SK-N-SH (cell line): Measurements from ENCODE around the gene RIMS1.

ENCODE experiments used
- RFX5 ChIP-seq: IDR thresholded peaks from 2 replicates; pipeline ENCODE4 v1.6.1; 2012; ENCODE audit warnings: mild to moderate bottlenecking, improper control_type of control experiment, low read length
- TF ChIP-seq, protein P1 (sequence below): fragments of 200-600 bp; sonication (generic); IDR thresholded peaks from 2 replicates; pipeline ENCODE4 v1.6.1; 2017; ENCODE audit warnings: antibody characterized with exemption, mild to moderate bottlenecking, moderate library complexity
- TF ChIP-seq, protein P2 (sequence below): IDR thresholded peaks from 2 replicates; pipeline ENCODE4 v1.6.1; 2012; ENCODE audit warnings: mild to moderate bottlenecking, low read depth, low read length, moderate library complexity
- TF ChIP-seq, protein P3 (sequence below): fragments of 150-350 bp; IDR thresholded peaks from 2 replicates; pipeline ENCODE4 v1.6.1; 2017; ENCODE audit warnings: antibody characterized with exemption, low read length, low read depth, borderline replicate concordance

GRCh38 chr6:71983131-71983530 lies 96.8 kb downstream of the RIMS1 start:
- TF ChIP-seq, protein P1, sequence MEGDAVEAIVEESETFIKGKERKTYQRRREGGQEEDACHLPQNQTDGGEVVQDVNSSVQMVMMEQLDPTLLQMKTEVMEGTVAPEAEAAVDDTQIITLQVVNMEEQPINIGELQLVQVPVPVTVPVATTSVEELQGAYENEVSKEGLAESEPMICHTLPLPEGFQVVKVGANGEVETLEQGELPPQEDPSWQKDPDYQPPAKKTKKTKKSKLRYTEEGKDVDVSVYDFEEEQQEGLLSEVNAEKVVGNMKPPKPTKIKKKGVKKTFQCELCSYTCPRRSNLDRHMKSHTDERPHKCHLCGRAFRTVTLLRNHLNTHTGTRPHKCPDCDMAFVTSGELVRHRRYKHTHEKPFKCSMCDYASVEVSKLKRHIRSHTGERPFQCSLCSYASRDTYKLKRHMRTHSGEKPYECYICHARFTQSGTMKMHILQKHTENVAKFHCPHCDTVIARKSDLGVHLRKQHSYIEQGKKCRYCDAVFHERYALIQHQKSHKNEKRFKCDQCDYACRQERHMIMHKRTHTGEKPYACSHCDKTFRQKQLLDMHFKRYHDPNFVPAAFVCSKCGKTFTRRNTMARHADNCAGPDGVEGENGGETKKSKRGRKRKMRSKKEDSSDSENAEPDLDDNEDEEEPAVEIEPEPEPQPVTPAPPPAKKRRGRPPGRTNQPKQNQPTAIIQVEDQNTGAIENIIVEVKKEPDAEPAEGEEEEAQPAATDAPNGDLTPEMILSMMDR: no peak
- TF ChIP-seq, protein P2, sequence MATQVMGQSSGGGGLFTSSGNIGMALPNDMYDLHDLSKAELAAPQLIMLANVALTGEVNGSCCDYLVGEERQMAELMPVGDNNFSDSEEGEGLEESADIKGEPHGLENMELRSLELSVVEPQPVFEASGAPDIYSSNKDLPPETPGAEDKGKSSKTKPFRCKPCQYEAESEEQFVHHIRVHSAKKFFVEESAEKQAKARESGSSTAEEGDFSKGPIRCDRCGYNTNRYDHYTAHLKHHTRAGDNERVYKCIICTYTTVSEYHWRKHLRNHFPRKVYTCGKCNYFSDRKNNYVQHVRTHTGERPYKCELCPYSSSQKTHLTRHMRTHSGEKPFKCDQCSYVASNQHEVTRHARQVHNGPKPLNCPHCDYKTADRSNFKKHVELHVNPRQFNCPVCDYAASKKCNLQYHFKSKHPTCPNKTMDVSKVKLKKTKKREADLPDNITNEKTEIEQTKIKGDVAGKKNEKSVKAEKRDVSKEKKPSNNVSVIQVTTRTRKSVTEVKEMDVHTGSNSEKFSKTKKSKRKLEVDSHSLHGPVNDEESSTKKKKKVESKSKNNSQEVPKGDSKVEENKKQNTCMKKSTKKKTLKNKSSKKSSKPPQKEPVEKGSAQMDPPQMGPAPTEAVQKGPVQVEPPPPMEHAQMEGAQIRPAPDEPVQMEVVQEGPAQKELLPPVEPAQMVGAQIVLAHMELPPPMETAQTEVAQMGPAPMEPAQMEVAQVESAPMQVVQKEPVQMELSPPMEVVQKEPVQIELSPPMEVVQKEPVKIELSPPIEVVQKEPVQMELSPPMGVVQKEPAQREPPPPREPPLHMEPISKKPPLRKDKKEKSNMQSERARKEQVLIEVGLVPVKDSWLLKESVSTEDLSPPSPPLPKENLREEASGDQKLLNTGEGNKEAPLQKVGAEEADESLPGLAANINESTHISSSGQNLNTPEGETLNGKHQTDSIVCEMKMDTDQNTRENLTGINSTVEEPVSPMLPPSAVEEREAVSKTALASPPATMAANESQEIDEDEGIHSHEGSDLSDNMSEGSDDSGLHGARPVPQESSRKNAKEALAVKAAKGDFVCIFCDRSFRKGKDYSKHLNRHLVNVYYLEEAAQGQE: no peak
- no peak for TF ChIP-seq RFX5
- TF ChIP-seq, protein P3, sequence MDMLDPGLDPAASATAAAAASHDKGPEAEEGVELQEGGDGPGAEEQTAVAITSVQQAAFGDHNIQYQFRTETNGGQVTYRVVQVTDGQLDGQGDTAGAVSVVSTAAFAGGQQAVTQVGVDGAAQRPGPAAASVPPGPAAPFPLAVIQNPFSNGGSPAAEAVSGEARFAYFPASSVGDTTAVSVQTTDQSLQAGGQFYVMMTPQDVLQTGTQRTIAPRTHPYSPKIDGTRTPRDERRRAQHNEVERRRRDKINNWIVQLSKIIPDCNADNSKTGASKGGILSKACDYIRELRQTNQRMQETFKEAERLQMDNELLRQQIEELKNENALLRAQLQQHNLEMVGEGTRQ: no peak
